GM20431 (cell line): ENCODE data around the gene JAG1.

Experiments used
- in situ Hi-C: fragments of 300-500 bp; cut with MseI, MboI; formaldehyde crosslinking; loops from one replicate; pipeline ENCODE4 v1.15.0; 2020; ENCODE audit warnings: low sequenced_read_pairs; ENCODE audit not compliant: unreplicated experiment

Gene JAG1

DNA sequence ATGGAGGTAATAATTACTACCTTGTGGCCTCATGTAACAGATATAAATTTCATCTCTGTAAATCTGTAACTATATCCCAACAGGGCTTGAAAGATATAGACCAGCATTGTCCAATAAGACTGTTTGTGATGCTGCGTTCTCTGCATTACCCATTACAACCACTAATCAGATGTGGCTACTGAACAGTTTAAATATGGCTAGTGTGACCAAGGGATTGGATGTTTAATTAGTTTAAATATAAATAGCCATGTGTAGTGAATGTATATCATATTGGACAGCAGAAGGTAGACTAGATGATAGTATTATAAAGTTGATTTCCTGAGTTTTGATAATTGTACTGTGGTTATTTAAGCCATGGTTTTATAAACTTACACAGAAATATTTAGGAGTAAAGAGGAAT, 27.8 kb upstream of the JAG1 start:
- in situ Hi-C loops, result no loop called here

DNA sequence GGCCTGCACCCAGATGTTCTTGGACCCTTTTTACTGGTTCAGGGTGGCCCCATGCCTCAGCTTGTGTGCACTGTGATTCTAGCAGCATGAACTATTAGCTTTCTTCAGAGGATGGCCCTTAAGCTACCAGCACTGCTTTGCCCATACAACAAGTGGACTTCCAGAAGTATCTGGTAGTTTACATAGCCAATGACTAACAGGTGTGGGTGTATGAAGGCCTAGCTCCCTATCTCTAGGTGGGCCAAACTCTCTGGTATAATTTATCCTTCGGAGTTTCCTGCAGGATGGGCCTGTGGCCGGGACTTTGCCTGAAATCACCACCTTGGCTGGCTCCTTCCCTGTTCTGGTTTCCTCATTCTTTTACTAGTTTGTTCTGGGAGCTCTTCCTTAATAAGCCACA, 26.1 kb upstream of the JAG1 start:
- in situ Hi-C loops, result no loop called here

DNA sequence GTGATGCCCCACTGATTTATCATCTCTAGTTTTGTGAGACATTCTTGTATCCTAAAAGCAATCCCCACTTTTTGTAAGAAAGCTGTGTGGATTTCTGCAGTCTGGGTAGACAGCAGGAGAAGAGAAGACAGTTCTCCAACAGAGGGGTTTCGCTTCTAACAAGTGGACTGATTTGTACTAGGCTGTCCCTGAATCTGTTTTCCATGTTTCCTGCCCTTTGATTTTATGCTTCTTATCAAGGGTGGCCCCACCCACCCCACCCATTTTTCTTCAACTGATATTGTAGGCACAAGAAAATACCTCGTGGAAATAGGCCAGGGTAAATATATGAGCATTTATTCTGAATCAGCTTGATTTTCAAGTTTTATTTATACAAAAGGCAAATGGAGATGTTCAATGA, 25.7 kb upstream of the JAG1 start:
- in situ Hi-C loops, result no loop called here

DNA sequence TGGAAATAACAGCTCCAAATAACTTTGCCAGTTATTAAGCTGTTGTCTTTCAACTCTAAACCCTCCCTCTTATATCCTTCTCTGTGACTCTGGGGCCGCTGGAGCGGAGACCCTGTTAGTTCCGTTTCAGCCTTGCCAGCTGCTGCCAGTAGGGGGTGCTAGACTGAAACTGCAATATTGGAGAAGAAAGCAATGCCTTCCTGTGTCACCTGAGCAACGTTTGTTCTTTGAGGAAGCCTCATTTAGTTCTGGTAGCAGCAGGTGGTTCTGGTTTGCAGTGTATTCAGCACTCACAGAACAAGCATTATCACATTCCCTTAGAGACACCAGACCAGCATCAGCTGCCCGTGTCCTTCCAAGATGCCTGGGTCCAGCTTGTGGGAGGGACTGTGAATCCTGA, 22.9 kb upstream of the JAG1 start:
- in situ Hi-C loops, result no loop called here

DNA sequence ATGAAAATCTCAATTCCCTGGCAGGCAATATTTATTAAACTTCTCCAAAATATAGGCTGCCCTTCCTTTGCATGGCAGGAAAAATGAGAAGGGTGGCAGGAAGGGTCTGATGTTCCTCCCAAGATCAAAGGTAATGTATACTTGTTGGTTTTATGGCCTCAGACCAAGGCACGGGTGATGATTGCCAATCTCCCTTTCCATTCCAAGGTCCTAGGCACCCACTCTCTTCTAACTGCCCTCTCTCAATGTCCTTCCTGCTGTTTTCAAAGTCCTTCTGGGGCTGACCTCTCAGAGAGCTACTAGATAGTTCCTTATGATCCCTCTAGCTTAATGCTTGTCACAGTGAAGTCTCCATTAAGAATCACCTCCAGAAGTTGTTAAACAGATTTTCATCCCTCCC, 15.6 kb upstream of the JAG1 start:
- in situ Hi-C loops, result no loop called here

DNA sequence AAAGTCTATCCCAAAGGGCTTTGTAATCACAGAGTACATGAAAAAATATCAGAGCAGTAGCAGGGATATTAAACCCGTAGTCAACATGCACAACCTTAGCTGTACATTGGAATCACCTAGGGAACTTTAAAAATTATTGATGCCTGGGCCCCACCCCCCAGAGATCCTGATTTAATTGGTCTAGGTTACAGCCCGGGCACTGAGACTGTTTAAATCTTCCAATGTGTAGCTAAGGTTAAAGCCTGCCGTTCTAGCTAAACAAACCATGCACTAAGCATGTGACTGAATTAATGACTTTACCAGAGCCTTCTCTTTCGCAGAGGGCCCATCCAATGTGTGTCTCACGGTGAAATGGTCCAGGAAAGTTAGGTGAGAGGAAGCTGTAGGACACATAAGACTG, 14.1 kb upstream of the JAG1 start:
- in situ Hi-C loops, result no loop called here

DNA sequence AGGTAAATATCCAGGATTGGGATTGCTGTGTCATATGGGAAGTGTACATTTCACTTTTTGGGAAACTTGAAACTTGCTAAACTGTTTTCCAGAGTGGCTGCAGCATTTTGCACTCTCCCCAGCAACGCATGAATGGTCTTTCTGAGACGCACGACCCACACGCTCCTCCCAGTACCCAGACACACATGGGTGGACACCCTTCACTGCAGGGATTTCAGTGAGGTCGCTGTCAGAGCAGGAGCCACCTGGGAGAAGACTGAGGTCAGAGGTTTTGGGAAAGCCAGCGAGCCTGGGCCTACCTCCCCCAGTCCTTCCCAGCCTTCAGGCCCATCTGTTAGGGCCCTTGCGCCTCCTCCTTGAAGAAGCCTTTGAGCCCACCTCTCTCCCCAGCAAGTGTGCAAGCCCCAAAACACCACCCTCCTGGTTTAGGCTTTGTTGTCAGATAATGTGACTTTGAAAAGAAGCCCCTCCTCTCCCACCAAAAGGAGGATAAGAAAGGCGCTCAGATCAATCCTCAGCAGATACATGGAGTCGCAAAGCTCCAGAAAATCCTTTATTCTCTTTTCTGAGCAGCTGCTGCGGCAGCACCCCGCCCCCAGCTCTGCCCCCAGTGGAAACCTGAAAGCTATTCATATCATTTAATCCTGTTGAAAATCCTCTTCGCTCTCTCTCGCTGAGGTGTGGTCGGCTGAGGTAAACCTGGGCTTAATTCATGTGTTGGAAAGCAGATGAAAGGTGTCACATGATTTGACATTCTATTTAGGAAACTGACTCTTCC, 12.7 kb upstream of the JAG1 start:
- in situ Hi-C loops, result no loop called here

DNA sequence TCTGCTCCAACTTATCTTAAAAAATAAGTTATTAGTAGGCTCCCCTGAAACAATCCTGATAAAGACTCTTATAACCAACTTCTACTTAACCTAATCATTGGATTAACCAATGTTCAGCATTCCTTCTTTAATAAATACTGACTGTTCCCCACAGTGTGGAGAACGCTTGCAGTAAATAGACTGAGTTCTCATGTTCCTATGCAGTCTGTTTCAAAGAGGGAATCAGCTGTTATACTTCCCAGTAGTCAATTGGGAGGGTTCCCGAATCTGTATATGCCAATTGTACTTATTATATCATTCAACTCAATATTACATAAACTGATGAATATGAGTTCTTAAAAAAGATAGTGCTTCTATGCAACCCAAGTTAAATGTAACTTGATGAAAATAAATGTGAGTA, 9.7 kb upstream of the JAG1 start:
- in situ Hi-C loops, result no loop called here

DNA sequence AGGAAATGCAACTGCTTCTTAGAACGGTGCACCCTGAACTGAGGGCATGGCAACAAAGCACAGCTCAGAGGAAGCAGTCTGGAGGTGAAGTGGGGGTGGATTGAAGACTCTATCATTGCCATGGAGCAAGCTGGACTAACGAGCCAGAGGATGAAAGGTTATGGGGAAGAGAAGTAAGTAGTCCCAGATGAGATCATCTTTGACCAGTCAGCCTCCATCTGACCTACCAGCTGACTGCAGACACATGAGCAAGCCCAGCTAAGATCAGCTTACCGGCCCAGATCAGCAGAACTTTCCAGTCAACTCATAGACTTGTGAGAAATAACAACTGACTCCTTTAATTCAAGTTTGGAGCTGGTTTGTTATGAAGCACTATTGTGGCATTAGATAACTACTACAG, 9.1 kb upstream of the JAG1 start:
- in situ Hi-C loops, result no loop called here

DNA sequence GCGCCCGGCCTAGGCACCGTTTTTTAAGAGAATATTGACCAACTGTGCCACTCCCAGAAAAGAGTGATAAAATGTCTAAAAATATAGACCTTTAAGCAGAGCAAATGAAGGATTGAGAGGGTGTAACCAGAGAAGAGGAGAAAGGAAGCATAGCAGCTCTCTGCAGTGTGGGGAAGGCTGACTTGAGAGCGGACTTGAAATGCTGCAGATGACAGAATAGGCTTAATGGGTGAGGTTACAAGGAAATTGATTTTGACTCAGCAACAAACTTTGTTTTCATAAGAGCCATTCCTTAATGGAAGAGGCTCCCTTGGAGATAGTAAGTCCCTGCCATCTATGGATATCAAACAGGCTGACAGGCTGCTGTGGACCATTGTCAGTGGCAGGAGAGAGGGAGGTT, 7.7 kb upstream of the JAG1 start:
- in situ Hi-C loops, result no loop called here

DNA sequence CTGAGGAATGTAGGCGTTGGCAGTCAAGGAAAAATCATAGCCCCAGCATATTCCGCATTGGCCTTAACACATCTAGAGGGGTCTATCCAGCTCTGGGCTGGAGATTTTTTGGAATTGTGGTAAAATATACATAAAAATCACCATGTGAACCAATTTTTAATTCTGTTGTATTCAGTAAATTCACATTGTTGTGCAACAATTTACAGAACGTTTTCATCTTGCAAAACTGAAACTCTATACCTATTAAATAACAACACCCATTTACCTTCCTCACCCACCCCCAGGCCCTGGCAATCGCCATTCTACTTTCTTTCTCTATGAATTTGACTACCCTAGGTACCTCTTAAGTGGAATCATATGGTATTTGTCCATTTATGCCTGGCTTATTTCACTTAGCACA, 6.8 kb upstream of the JAG1 start:
- in situ Hi-C loops, result no loop called here

DNA sequence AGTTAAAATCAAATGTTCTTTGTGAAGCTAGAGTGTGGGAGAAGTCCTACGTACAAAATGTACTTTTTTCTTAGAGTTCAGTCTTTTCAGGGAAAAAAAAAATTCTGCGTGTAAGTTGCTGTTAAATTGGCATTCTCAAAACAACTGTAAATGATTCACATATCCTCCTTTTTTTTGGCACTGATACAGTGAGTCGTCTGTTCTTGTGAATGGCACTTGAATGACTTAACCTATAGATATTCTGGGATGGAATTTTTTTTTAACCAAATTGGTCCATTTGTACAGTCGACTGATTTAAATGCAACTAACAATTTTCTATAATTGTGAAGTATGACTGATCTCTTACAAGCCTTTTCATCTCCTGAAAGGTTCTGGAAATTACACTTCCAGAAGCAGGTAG, 5.5 kb upstream of the JAG1 start:
- in situ Hi-C loops, result no loop called here

DNA sequence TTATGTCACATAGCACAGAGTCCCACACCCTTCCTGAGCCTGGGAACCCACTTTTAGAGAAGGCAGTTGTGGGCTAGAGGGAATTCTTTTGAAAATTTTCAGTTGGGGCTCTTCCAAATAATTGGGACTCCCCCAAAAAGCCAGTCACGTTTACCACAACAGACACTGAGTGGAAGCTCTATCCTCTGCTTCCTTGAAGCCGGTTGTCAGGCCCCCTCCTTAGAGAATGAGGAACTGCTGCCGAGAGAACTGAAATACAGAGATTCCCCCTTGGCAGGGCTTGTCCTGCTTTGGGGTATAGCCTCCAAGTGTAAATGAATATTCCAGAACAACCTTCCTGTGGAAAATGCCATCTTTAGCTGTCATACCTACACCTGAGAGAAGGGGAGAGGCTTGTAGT, 2.7 kb upstream of the JAG1 start:
- in situ Hi-C loops, result no loop called here

DNA sequence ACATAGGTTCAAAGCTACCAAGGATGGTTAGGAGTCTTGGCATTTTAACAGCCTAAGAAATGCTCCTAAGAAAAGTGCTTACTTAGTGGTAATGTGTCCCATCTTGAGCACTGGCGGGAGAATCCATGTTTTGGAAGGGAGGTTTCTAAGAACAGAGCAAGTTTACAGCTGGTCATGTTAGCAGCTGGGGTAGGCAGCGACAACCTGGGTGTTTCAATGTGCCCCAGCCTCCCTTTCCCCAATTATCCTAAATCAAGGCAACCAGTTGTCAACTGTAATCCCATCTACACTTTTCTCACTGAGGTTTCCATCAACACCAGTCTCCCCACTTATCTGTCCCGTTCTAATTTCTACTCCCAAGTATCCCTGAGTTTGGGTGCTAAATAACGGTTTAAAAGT, 1.6 kb upstream of the JAG1 start:
- in situ Hi-C loops, result no loop called here

DNA sequence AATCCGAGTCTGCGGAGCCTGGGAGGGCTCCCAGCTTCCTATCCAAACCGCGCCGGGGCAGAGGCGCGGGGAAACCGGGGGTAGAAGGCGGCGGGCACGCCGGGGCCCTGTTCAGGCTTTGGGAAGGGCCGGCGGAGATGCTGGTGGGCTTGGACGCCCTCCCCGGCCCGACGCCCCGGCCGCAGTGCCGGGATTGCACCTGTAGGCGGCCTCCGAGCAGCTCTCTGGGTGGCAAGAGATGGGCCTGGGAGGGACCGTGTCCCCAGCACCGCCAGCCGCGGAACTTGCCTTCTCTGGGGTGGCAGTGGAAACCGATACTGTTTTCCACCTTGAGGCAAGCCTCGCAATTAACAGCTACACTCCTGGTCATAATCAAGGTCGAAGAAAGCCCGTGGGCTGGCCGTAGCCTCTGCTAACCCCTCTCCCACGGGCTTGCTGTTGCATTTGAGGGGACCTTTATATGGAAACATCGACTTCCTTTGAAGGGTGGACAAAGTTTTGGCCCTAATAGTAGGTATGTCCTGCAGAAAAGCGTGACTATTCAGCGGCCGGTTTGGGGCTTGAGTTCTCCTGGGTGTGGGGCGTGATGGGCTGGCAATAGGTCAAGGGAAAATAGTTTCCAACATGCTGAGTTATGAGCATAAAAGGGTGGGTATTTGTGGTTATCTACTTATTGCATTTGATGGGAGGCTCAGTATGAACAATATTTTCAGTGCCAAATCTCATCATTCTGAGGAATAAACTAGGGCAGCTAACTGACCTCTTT, 1.1 kb upstream of the JAG1 start:
- in situ Hi-C loops, result no loop called here

DNA sequence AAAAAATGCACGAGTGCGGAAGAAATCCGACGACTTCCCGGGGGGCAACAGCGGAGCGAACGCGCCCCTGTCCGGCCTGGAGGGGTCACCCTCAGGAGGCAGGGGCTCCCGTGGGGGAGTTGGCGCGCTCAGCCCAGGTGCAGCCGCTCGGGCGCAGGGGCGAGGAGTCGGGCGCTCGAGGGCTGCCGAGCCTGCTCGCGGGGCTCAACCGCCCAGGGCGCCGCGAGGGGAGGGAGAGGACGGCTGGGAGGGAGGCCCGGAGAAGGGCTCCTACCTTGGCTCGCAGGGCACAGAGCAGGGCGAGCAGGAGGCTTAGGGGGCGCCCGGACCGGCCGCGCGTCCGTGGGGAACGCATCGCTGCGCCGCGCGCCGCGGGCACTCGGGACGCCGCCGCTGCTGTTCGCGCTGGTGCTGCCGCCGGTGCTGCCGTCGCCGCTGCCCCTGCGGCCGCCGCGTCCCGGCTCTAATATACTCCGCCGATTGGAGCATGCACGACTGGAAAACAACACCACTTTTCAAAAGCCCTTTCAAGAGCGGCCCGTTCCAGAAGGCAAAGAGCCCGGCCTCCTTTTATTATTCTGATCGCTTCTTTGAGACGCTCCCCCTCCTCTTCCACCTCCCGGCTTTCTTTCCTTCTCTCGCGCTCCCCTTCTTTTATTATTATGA, 490 bp downstream of the JAG1 start:
- in situ Hi-C loops, result no loop called here

DNA sequence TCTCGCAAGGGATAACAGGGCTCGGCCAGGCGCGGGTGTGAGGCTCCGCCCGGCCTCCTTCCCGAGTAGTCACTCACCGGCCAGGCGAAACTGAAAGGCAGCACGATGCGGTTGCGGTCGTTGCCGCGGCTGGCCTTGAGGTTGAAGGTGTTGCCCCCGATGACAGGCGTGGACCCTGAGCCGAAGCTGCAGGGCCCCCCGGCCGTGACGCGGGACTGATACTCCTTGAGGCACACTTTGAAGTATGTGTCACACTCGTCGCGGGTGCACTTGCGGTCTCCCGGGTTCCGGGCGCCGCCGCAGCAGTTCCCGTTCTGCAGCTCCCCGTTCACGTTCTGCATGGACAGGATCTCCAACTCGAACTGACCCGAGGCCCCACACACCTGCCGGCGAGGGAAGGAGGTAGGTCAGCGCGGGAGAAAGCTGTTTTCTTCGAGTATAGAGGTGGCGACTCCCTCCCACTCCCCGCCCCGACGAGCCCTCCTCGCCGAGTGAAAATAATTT, 1.1 kb downstream of the JAG1 start:
- in situ Hi-C loops, result no loop called here

DNA sequence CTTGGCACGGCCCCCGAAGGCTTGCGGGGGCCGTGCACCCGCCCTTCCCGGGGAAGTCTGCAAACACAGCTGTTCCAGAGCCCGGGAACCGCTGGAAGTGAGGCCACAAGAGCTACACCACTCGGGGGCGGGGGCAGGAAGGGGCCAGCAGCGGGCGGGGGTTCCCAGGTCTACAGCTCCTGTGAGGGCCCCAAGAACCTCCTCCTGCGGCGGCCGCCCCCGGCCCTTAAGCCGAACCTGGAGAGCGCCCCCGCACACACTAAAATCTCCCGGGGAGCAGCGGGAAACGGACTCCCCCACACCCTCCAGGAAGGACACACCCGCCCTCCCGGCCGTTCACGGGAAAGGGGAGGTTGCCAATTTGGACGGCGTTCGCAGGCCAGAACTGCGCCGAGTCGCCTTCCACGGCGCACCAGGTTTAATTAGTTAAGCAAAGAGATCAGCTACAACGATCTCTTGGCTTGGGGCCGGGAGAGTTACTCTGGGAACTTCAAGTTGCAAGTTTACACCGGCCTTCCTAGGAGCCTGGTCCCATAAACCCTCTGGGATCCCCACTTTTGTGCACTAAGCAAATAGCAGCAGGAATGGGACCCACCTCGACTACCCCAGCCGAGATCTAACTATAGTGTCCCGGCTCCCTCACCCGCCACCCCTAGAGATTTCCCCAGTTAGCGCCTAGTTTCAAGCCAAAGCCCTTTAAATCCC, 1.7 kb downstream of the JAG1 start:
- in situ Hi-C loops, result no loop called here

DNA sequence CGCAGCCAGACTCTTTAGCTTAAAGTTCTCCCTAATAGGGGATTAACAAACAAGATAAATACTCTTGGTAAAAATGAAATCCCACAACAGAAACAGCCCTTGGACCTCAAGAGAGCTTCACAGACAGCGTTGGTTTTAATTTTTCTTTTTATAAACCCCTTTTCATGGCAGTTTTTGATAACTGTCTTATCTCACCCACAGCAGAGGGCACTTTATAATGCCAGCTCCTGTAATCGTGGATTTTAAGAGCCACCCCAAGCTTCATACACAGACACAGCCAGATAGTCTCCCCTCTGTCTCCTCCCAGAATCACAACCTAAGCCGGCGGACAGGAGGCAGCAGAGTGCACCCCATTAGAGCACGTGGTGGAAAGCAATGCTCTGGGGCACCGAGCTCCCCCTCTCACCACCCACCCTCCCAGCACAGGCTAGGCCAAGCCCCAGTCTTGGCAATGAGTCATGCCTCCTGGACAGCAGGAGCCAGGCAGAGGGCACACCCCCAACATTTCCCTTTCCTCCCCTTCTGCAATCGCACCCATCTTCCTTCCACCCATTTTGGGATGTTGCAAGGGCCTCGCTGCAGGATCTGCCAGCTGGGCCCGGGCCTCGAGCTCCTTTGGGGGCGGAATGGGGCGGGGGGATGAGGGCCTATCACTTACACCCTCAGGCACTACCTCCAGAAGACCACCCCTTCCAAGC, 2.4 kb downstream of the JAG1 start:
- in situ Hi-C loops, result no loop called here
